PC-9 (cell line): ENCODE measurements around the gene EEA1.

ENCODE experiments used
- CTCF ChIP-seq: fragments of 200-600 bp; sonication (generic); conservative IDR thresholded peaks from 2 replicates; pipeline ENCODE4 v1.6.1; 2017; ENCODE audit warnings: mixed run types, antibody characterized with exemption, mild to moderate bottlenecking, moderate library complexity
- EZH2 ChIP-seq: fragments of 200-600 bp; sonication (generic); IDR thresholded peaks from 2 replicates; pipeline ENCODE4 v1.8.0; 2017; ENCODE audit warnings: antibody characterized with exemption, low read depth

GRCh38 chr12:92730758-92731157 lies 198.3 kb downstream of the EEA1 start:
- TF ChIP-seq CTCF = no peak
- TF ChIP-seq EZH2 = no peak
